ENCODE measurements around the gene GRIA1.

- TF ChIP-seq FOXM1 (IDR thresholded peaks at IDR 0.05; ENCODE audit: borderline replicate concordance) (no peak), TARDBP (IDR thresholded peaks at IDR 0.05) (no peak), SUZ12 (IDR thresholded peaks at IDR 0.05) (no peak), PKNOX1 (IDR thresholded peaks at IDR 0.05) (no peak), BHLHE40 (IDR thresholded peaks at IDR 0.05; ENCODE audit: borderline replicate concordance) (no peak), SP1 (IDR thresholded peaks at IDR 0.05) (no peak)
These were observed 168.1 kb downstream of the GRIA1 start for GRCh38 chr5:153658606-153659005.

All from HEK293T (cell line).